Activated T-cell treated with anti-CD3 and anti-CD28 coated beads, Interleukin-2, amount 50 U/mL, for 72 hours (primary cell): ENCODE data around the gene DNAH10. TPM values are rescaled to one million over a fixed set of nuclear protein-coding genes. Genes with fewer than 3 reads are reported as not detected.

Experiments used
- ATAC-seq, 2 donors: fragments of 150-1000 bp; cut with Tn5 transposase; replicated peaks in 1 of 2; 2 replicates each; pipeline ENCODE4 v1.10.0; 2021; ENCODE audit warnings: moderate library complexity in 2 of 2, mild to moderate bottlenecking in 1 of 2
- DNase-seq, 2 donors: peaks; one replicate each; pipeline ENCODE4 v3.0.0; 2021 to 2022; ENCODE audit warnings: mixed read lengths in 1 of 2
- H3K27ac Mint-ChIP-seq: one replicate; pipeline ENCODE4 v1.8.0; 2022; ENCODE audit warnings: mild to moderate bottlenecking, moderate library complexity, mixed read lengths
- H3K27me3 Mint-ChIP-seq: one replicate; pipeline ENCODE4 v1.8.0; 2022; ENCODE audit warnings: low read depth, mixed read lengths
- H3K36me3 Mint-ChIP-seq, 2 donors: one replicate each; pipeline ENCODE4 v1.8.0; 2022; ENCODE audit warnings: mixed read lengths in 2 of 2, mild to moderate bottlenecking in 1 of 2; ENCODE audit not compliant: insufficient read depth in 2 of 2
- H3K4me1 Mint-ChIP-seq: one replicate; pipeline ENCODE4 v1.8.0; 2022; ENCODE audit warnings: low read depth, mixed read lengths
- H3K4me3 Mint-ChIP-seq, 2 donors: one replicate each; pipeline ENCODE4 v1.8.0; 2022; ENCODE audit warnings: mild to moderate bottlenecking in 2 of 2, mixed read lengths in 2 of 2, moderate library complexity in 2 of 2
- H3K9me3 Mint-ChIP-seq, 2 donors: one replicate each; pipeline ENCODE4 v1.8.0; 2022; ENCODE audit warnings: mixed read lengths in 2 of 2
- total RNA-seq, 2 donors: library from RNA; stranded (reverse); gene quantifications; one replicate each; pipeline ENCODE4 v1.2.3, GENCODE V29; 2022

The DNAH10 gene
- total RNA-seq, 2 donors from 2014 or later, result 0.44 to 0.46 TPM

GRCh38 chr12:123935956-123936355 is 173.9 kb downstream of the DNAH10 start:
- no peaks in the 10 kb centered on the region for H3K9me3 Mint-ChIP-seq
- H3K27ac Mint-ChIP-seq, result no peak overlapping the region
- ATAC-seq (no peak), DNase-seq (no peak)
- H3K4me1 Mint-ChIP-seq, result peaks cover 55% of the 10 kb centered on the region
- H3K36me3 Mint-ChIP-seq, result peaks cover 0 to 4% of the 10 kb centered on the region in 2 donors
- H3K27me3 Mint-ChIP-seq, result peaks cover 24% of the 10 kb centered on the region
- H3K4me3 Mint-ChIP-seq, result no peak overlapping the region

- no peak for ATAC-seq
- H3K9me3 Mint-ChIP-seq, result no peaks in the 10 kb centered on the region
- H3K4me1 Mint-ChIP-seq, result peaks cover 54% of the 10 kb centered on the region
- peak overlapping the region; percentile 45 to 66 for H3K4me3 Mint-ChIP-seq
- H3K27ac Mint-ChIP-seq, result no peak overlapping the region
- DNase-seq, result no peak
- peaks cover 0 to 4% of the 10 kb centered on the region in 2 donors for H3K36me3 Mint-ChIP-seq
- peaks cover 21% of the 10 kb centered on the region for H3K27me3 Mint-ChIP-seq
These were observed 174.4 kb downstream of the DNAH10 start for GRCh38 chr12:123936471-123936870.

GRCh38 chr12:123936956-123937706 is 175.0 kb downstream of the DNAH10 start:
- H3K36me3 Mint-ChIP-seq, result peaks cover 0 to 6% of the 10 kb centered on the region in 2 donors
- peaks cover 47% of the 10 kb centered on the region for H3K4me1 Mint-ChIP-seq
- no peaks in the 10 kb centered on the region for H3K9me3 Mint-ChIP-seq
- DNase-seq, result no peak
- ATAC-seq, result no peak
- peak overlapping the region; percentile 81 for H3K4me3 Mint-ChIP-seq
- peaks cover 14% of the 10 kb centered on the region for H3K27me3 Mint-ChIP-seq
- peak overlapping the region; percentile 67 for H3K27ac Mint-ChIP-seq

- peaks cover 2 to 10% of the 10 kb centered on the region in 2 donors for H3K36me3 Mint-ChIP-seq
- peak; percentile 98 to 99 for ATAC-seq
- H3K27ac Mint-ChIP-seq, result peak overlapping the region; percentile 67
- peak overlapping the region; percentile 81 for H3K4me3 Mint-ChIP-seq
- peak; percentile 65 to 66 for DNase-seq
- H3K27me3 Mint-ChIP-seq, result peaks cover 7% of the 10 kb centered on the region
- H3K9me3 Mint-ChIP-seq, result no peaks in the 10 kb centered on the region
- H3K4me1 Mint-ChIP-seq, result peaks cover 39% of the 10 kb centered on the region
These were observed 175.8 kb downstream of the DNAH10 start for GRCh38 chr12:123937707-123938591.

- peaks cover 2 to 10% of the 10 kb centered on the region in 2 donors for H3K36me3 Mint-ChIP-seq
- H3K4me1 Mint-ChIP-seq, result peaks cover 33% of the 10 kb centered on the region
- peak overlapping the region; percentile 67 for H3K27ac Mint-ChIP-seq
- DNase-seq (peak; percentile 14 to 18), ATAC-seq (peak in 1 of 2 donors; percentile 12)
- peak overlapping the region; percentile 81 for H3K4me3 Mint-ChIP-seq
- H3K27me3 Mint-ChIP-seq, result no peaks in the 10 kb centered on the region
- H3K9me3 Mint-ChIP-seq, result no peaks in the 10 kb centered on the region
These were observed 176.8 kb downstream of the DNAH10 start for GRCh38 chr12:123938679-123939480.

- H3K4me3 Mint-ChIP-seq, result no peak overlapping the region
- peaks cover 2 to 10% of the 10 kb centered on the region in 2 donors for H3K36me3 Mint-ChIP-seq
- H3K27ac Mint-ChIP-seq, result peak overlapping the region; percentile 2
- no peaks in the 10 kb centered on the region for H3K27me3 Mint-ChIP-seq
- peaks cover 27% of the 10 kb centered on the region for H3K4me1 Mint-ChIP-seq
- ATAC-seq, result no peak
- no peaks in the 10 kb centered on the region for H3K9me3 Mint-ChIP-seq
- DNase-seq, result no peak
These were observed 177.9 kb downstream of the DNAH10 start for GRCh38 chr12:123939716-123940626.

- no peaks in the 10 kb centered on the region for H3K9me3 Mint-ChIP-seq
- ATAC-seq (no peak), DNase-seq (no peak)
- H3K27me3 Mint-ChIP-seq, result no peaks in the 10 kb centered on the region
- H3K36me3 Mint-ChIP-seq, result peaks cover 2 to 10% of the 10 kb centered on the region in 2 donors
- peaks cover 27% of the 10 kb centered on the region for H3K4me1 Mint-ChIP-seq
- H3K27ac Mint-ChIP-seq, result peak overlapping the region; percentile 2
- H3K4me3 Mint-ChIP-seq, result no peak overlapping the region
These were observed 178.5 kb downstream of the DNAH10 start for GRCh38 chr12:123940627-123940966.

GRCh38 chr12:123941000-123941399 is 178.9 kb downstream of the DNAH10 start:
- Mint-ChIP-seq H3K27me3 (no peaks in the 10 kb centered on the region), H3K9me3 (no peaks in the 10 kb centered on the region), H3K36me3 (peaks cover 2 to 10% of the 10 kb centered on the region in 2 donors), H3K27ac (no peak overlapping the region), H3K4me3 (no peak overlapping the region), H3K4me1 (peaks cover 27% of the 10 kb centered on the region)
- ATAC-seq (no peak), DNase-seq (no peak)

- H3K9me3 Mint-ChIP-seq, result no peaks in the 10 kb centered on the region
- H3K27ac Mint-ChIP-seq, result no peak overlapping the region
- H3K36me3 Mint-ChIP-seq, result peaks cover 2 to 7% of the 10 kb centered on the region in 2 donors
- ATAC-seq (no peak), DNase-seq (no peak)
- H3K27me3 Mint-ChIP-seq, result no peaks in the 10 kb centered on the region
- peaks cover 22% of the 10 kb centered on the region for H3K4me1 Mint-ChIP-seq
- no peak overlapping the region for H3K4me3 Mint-ChIP-seq
These were observed 179.6 kb downstream of the DNAH10 start for GRCh38 chr12:123941624-123942237.

GRCh38 chr12:123942238-123942653 is 180.1 kb downstream of the DNAH10 start:
- Mint-ChIP-seq H3K4me3 (no peak overlapping the region), H3K27me3 (no peaks in the 10 kb centered on the region), H3K36me3 (peaks cover 2 to 7% of the 10 kb centered on the region in 2 donors), H3K9me3 (no peaks in the 10 kb centered on the region), H3K4me1 (peaks cover 21% of the 10 kb centered on the region), H3K27ac (no peak overlapping the region)
- DNase-seq (no peak), ATAC-seq (no peak)

- H3K36me3 Mint-ChIP-seq, result peaks cover 2 to 6% of the 10 kb centered on the region in 2 donors
- no peaks in the 10 kb centered on the region for H3K9me3 Mint-ChIP-seq
- peaks cover 13% of the 10 kb centered on the region for H3K4me1 Mint-ChIP-seq
- ATAC-seq (no peak), DNase-seq (no peak)
- H3K27me3 Mint-ChIP-seq, result no peaks in the 10 kb centered on the region
- H3K27ac Mint-ChIP-seq, result no peak overlapping the region
- H3K4me3 Mint-ChIP-seq, result no peak overlapping the region
These were observed 181.0 kb downstream of the DNAH10 start for GRCh38 chr12:123942911-123943648.
